Astrocyte (in vitro differentiated cells and primary cell): ENCODE data around the gene RBM19. TPM values are rescaled to one million over a fixed set of nuclear protein-coding genes. Genes with fewer than 3 reads are reported as not detected.

ENCODE experiments used
- DNase-seq: peaks from one replicate; pipeline ENCODE4 v3.0.0-alpha.2; 2010; ENCODE audit warnings: low read depth
- FAIRE-seq: peaks from 2 replicates; lab custom pipeline; 2011; peaks lifted over from hg19 to GRCh38; lab: Jason Lieb, UNC
- H2AFZ ChIP-seq: 2 replicates; pipeline ENCODE4 v1.6.0; 2012; ENCODE audit warnings: low read depth, low read length, inconsistent platforms
- H3K27ac ChIP-seq: 2 replicates; pipeline ENCODE4 v1.5.1; 2011; ENCODE audit warnings: low read depth, low read length, inconsistent platforms
- H3K27me3 ChIP-seq: 2 replicates; pipeline ENCODE4 v1.6.0; 2011; ENCODE audit warnings: low read length, inconsistent platforms; ENCODE audit not compliant: insufficient read depth
- H3K36me3 ChIP-seq: 2 replicates; pipeline ENCODE4 v1.5.1; 2011; ENCODE audit warnings: low read length, inconsistent platforms; ENCODE audit not compliant: insufficient read depth
- H3K4me1 ChIP-seq: 2 replicates; pipeline ENCODE4 v1.5.1; 2011; ENCODE audit warnings: low read length, inconsistent platforms; ENCODE audit not compliant: insufficient read depth
- H3K4me2 ChIP-seq: 2 replicates; pipeline ENCODE4 v1.6.0; 2012; ENCODE audit warnings: low read length, inconsistent platforms
- H3K4me3 ChIP-seq: 2 replicates; pipeline ENCODE4 v1.5.1; 2011; ENCODE audit warnings: low read depth, mild to moderate bottlenecking, low read length, inconsistent platforms; ENCODE audit not compliant: insufficient read depth
- H3K79me2 ChIP-seq: 2 replicates; pipeline ENCODE4 v1.6.0; 2012; ENCODE audit warnings: mild to moderate bottlenecking, low read length, inconsistent platforms; ENCODE audit not compliant: insufficient read depth
- H3K9ac ChIP-seq: 2 replicates; pipeline ENCODE4 v1.6.0; 2012; ENCODE audit warnings: mild to moderate bottlenecking, low read length, inconsistent platforms
- H3K9me3 ChIP-seq: 2 replicates; pipeline ENCODE4 v1.5.1; 2012; ENCODE audit warnings: low read depth, mild to moderate bottlenecking, low read length, inconsistent platforms; ENCODE audit not compliant: insufficient read depth
- H4K20me1 ChIP-seq: 2 replicates; pipeline ENCODE4 v1.6.0; 2012; ENCODE audit warnings: low read length, inconsistent platforms; ENCODE audit not compliant: insufficient read depth
- H3K27ac Mint-ChIP-seq: one replicate; pipeline ENCODE4 v1.8.0; 2021; ENCODE audit warnings: mild to moderate bottlenecking, mixed read lengths; ENCODE audit not compliant: unreplicated experiment
- H3K27me3 Mint-ChIP-seq: one replicate; pipeline ENCODE4 v1.8.0; 2021; ENCODE audit warnings: low read depth, mixed read lengths; ENCODE audit not compliant: unreplicated experiment
- H3K36me3 Mint-ChIP-seq: one replicate; pipeline ENCODE4 v1.8.0; 2021; ENCODE audit warnings: low read depth, mixed read lengths; ENCODE audit not compliant: unreplicated experiment
- H3K4me1 Mint-ChIP-seq: one replicate; pipeline ENCODE4 v1.8.0; 2021; ENCODE audit warnings: low read depth, mixed read lengths; ENCODE audit not compliant: unreplicated experiment
- H3K4me3 Mint-ChIP-seq: one replicate; pipeline ENCODE4 v1.8.0; 2021; ENCODE audit warnings: mild to moderate bottlenecking, moderate library complexity, mixed read lengths; ENCODE audit not compliant: unreplicated experiment
- H3K9me3 Mint-ChIP-seq: one replicate; pipeline ENCODE4 v1.8.0; 2021; ENCODE audit warnings: mild to moderate bottlenecking, mixed read lengths; ENCODE audit not compliant: unreplicated experiment
- EZH2 ChIP-seq: IDR thresholded peaks from 2 replicates; pipeline ENCODE4 v1.6.1; 2012; ENCODE audit warnings: mild to moderate bottlenecking, low read length, inconsistent platforms; ENCODE audit not compliant: insufficient read depth
- total RNA-seq: library from RNA; stranded (reverse); gene quantifications from 2 replicates; pipeline ENCODE4 v1.2.1, GENCODE V29; 2021
- TF ChIP-seq, protein P1 (sequence below): IDR thresholded peaks from 2 replicates; pipeline ENCODE4 v1.5.1; 2011; ENCODE audit warnings: low read depth, mild to moderate bottlenecking, inconsistent platforms, low read length, moderate library complexity; ENCODE audit not compliant: insufficient read depth

The RBM19 gene
- total RNA-seq, 1 donor from 2014 or later, result 32.3 TPM

DNA sequence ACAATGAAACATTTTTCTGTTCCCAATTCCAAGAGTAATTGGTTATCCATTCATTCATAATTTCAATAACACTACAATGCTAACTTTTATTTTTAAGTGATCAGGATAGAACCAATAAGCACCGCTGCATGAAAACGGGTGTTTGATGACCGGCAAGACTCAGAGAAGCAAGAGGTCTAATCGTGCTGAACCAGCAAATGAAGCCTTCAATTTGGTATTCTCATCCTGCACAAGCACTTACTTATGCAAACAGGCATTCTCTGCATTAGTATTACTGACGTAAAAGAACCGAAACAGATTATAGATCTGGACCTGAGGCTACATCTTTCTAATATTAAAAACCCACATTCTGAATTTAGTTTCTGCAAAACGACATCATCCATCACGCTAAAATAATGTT lies 67.7 kb downstream of the RBM19 start:
- Mint-ChIP-seq H3K9me3 (no peaks in the 10 kb centered on the region), H3K4me1 (peaks cover under 1% of the 10 kb centered on the region), H3K4me3 (no peak overlapping the region), H3K36me3 (peaks cover 6% of the 10 kb centered on the region), H3K27ac (no peak overlapping the region), H3K27me3 (no peaks in the 10 kb centered on the region)
- no peaks in the 10 kb centered on the region for H3K36me3 ChIP-seq
- H3K4me3 ChIP-seq, result no peak overlapping the region
- H3K9ac ChIP-seq, result no peak overlapping the region
- H3K27me3 ChIP-seq, result no peaks in the 10 kb centered on the region
- no peak overlapping the region for H2AFZ ChIP-seq
- H3K4me1 ChIP-seq, result peaks cover 3% of the 10 kb centered on the region
- TF ChIP-seq, protein P1, sequence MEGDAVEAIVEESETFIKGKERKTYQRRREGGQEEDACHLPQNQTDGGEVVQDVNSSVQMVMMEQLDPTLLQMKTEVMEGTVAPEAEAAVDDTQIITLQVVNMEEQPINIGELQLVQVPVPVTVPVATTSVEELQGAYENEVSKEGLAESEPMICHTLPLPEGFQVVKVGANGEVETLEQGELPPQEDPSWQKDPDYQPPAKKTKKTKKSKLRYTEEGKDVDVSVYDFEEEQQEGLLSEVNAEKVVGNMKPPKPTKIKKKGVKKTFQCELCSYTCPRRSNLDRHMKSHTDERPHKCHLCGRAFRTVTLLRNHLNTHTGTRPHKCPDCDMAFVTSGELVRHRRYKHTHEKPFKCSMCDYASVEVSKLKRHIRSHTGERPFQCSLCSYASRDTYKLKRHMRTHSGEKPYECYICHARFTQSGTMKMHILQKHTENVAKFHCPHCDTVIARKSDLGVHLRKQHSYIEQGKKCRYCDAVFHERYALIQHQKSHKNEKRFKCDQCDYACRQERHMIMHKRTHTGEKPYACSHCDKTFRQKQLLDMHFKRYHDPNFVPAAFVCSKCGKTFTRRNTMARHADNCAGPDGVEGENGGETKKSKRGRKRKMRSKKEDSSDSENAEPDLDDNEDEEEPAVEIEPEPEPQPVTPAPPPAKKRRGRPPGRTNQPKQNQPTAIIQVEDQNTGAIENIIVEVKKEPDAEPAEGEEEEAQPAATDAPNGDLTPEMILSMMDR, result no peak
- no peak for TF ChIP-seq EZH2
- FAIRE-seq (no peak), DNase-seq (no peak)
- H4K20me1 ChIP-seq, result peaks cover 9% of the 10 kb centered on the region
- no peak overlapping the region for H3K4me2 ChIP-seq
- H3K79me2 ChIP-seq, result no peaks in the 10 kb centered on the region
- no peak overlapping the region for H3K27ac ChIP-seq
- no peaks in the 10 kb centered on the region for H3K9me3 ChIP-seq

DNA sequence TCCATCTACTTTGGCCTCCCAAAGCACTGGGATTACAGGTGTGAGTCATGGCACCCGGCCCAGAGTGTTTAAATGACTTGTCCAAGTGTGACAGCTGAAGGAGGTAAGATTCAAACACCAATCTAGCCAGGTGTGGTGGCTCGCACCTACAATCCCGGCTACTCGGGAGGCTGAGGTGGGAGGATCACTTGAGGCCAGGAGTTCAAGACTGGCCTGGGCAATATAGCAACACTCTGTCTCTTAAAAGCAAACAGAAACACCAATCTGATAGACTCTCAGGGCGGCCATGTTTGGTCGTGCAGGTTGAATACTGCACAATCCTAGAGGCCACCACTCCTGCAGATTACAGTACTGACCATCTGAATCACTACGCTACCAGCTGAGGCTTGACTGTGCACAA lies 68.7 kb downstream of the RBM19 start:
- no peaks in the 10 kb centered on the region for H3K79me2 ChIP-seq
- H4K20me1 ChIP-seq, result peaks cover 6% of the 10 kb centered on the region
- no peaks in the 10 kb centered on the region for H3K36me3 ChIP-seq
- H3K9me3 ChIP-seq, result no peaks in the 10 kb centered on the region
- H3K27me3 Mint-ChIP-seq, result no peaks in the 10 kb centered on the region
- H3K27ac ChIP-seq, result no peak overlapping the region
- no peak overlapping the region for H3K9ac ChIP-seq
- H3K4me3 Mint-ChIP-seq, result no peak overlapping the region
- no peak overlapping the region for H3K27ac Mint-ChIP-seq
- no peak overlapping the region for H3K4me3 ChIP-seq
- peaks cover 6% of the 10 kb centered on the region for H3K36me3 Mint-ChIP-seq
- FAIRE-seq (no peak), DNase-seq (no peak)
- no peaks in the 10 kb centered on the region for H3K27me3 ChIP-seq
- no peaks in the 10 kb centered on the region for H3K9me3 Mint-ChIP-seq
- no peaks in the 10 kb centered on the region for H3K4me1 Mint-ChIP-seq
- no peaks in the 10 kb centered on the region for H3K4me1 ChIP-seq
- H3K4me2 ChIP-seq, result no peak overlapping the region
- no peak overlapping the region for H2AFZ ChIP-seq
- TF ChIP-seq, protein P1, result no peak
- no peak for TF ChIP-seq EZH2

DNA sequence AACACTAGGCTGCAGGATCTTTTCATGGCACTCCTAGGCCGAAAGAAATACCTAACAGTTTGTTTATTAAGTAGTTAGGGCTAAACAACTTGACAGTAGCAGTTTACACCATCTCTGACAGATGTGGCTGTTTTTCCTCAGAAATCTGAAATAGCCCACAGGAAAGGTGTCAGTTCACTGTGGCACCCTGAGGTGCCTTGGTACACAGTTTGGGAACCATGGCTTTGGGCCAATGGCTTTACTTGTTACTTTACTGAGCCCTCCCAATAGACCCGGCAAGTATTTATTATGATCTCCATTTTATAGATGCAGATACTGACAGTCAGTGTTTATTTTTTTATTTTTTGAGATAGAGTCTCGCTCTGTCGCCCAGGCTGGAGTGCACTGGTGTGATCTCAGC lies 69.3 kb downstream of the RBM19 start:
- DNase-seq (no peak), FAIRE-seq (no peak)
- Mint-ChIP-seq H3K9me3 (no peaks in the 10 kb centered on the region), H3K36me3 (peaks cover 5% of the 10 kb centered on the region), H3K4me1 (peaks cover 5% of the 10 kb centered on the region), H3K27me3 (no peaks in the 10 kb centered on the region), H3K27ac (no peak overlapping the region), H3K4me3 (no peak overlapping the region)
- Histone ChIP-seq H3K36me3 (no peaks in the 10 kb centered on the region), H3K9me3 (no peaks in the 10 kb centered on the region), H4K20me1 (peaks cover 9% of the 10 kb centered on the region), H3K27ac (no peak overlapping the region), H3K4me3 (no peak overlapping the region), H3K4me1 (no peaks in the 10 kb centered on the region), H3K4me2 (no peak overlapping the region), H3K9ac (no peak overlapping the region), H2AFZ (no peak overlapping the region), H3K79me2 (no peaks in the 10 kb centered on the region), H3K27me3 (no peaks in the 10 kb centered on the region)
- no peak for TF ChIP-seq EZH2
- TF ChIP-seq, protein P1, result no peak
